Esophagus squamous epithelium (tissue), 4 donors: ENCODE data around the gene KANK4.

Experiments
- CTCF ChIP-seq, 6 experiments: fragments of 450-650 bp in 4 of 6; fragments of 200-600 bp in 2 of 6; sonication (generic) in 2 of 6; IDR thresholded peaks; one replicate each; pipeline ENCODE4 v1.5.1; 2016 to 2019; ENCODE audit warnings: antibody characterized with exemption in 6 of 6, mild to moderate bottlenecking in 4 of 6, moderate library complexity in 4 of 6
- POLR2A ChIP-seq, 4 donors: fragments of 450-650 bp; IDR thresholded peaks; one replicate each; pipeline ENCODE4 v1.6.1; 2017; ENCODE audit warnings: antibody characterized with exemption in 4 of 4, mild to moderate bottlenecking in 4 of 4, moderate library complexity in 3 of 4

- no peak for TF ChIP-seq CTCF (IDR thresholded peaks at IDR 0.05)
- no peak for TF ChIP-seq POLR2A (IDR thresholded peaks at IDR 0.05)
These were observed 34.6 kb upstream of the KANK4 start for GRCh38 chr1:62353853-62354252.
